ENCODE data around the gene MLC1. TPM values are rescaled to one million over a fixed set of nuclear protein-coding genes. Genes with fewer than 3 reads are reported as not detected.
"Not testable (repeated sequence)": the region's sequence is repeated elsewhere in the genome, so short reads cannot be mapped to it uniquely, and the experiment has no call there.

MLC1 gene
- polyA plus RNA-seq, 10 donors, result 0.39 to 1.4 (median 0.78) TPM

- no peak for DNase-seq
Measured at GRCh38 chr22:50104141-50104544, 18.9 kb upstream of the MLC1 start.

DNA sequence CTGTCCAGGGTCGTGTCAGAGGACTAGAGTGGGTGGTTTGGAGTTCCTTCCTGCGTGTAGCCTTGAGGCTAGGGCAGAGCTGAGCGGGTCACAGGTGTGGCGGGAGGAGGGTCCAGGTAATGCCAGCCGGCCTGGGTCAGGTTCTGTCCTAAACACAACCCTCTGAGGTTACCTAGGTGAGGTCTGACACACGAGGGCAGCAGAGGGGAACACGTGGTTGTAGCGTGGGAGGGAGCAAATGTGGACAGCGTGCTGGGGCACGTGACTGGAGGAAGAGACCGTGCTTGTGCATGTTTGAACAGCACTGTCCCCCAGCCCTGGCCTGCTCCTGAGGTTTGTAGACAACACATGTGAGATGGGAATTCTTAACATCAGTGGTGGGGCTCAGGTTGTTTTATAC, 17.7 kb upstream of the MLC1 start:
- DNase-seq, result no peak

DNA sequence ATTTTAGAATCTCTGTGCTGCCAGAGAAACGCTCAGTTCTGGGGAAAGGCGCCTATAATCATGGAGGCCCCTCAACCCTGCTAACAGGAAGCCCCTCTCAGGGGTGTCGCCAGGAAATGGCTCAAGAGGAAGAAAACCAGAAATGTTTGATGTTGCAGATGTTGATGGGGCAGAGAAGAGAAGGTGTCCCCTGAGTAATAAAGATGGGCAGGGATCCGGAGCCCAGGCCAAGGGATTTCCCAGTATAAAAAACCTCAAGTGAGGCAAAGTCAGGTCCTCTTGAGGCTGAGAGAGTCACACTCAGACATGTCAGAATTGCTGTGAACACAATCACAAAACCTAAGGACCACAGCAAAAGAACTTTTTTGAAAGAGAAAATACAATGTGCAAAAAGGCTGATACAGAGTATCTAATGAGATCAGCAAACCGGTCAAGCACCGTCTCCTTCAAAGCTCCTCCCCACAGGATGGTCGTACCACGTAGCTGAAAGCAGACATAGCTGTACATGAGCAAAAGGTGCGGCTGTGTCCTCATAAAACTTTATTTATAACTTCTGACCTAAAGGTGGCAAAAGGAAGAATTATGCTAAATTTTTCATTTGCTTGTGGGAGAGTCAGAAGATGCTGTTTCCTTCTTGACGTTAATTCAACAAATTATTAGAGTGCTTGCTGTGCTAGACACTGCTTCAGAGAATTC, 16.8 kb upstream of the MLC1 start:
- DNase-seq, result no peak

- DNase-seq, result no peak
Measured at GRCh38 chr22:50098052-50098451, 12.8 kb upstream of the MLC1 start.

- no peak for DNase-seq
Measured at GRCh38 chr22:50092342-50092741, 7.1 kb upstream of the MLC1 start.

- no peak for DNase-seq
Measured at GRCh38 chr22:50091092-50091768, 6.0 kb upstream of the MLC1 start.

- DNase-seq, result no peak
Measured at GRCh38 chr22:50090412-50090714, 5.1 kb upstream of the MLC1 start.

- DNase-seq, result peak in 2 of 3 donors; percentile 28 to 33
Measured at GRCh38 chr22:50089682-50090411, 4.6 kb upstream of the MLC1 start, which contains the start of gene MOV10L1. MOV10L1 (plus strand) TSS chr22:50090006; CDS start chr22:50090089, 83 bp downstream.

- DNase-seq, result no peak
Measured at GRCh38 chr22:50089231-50089630, 4.0 kb upstream of the MLC1 start.

- no peak for DNase-seq
Measured at GRCh38 chr22:50088096-50088495, 2.9 kb upstream of the MLC1 start.

DNA sequence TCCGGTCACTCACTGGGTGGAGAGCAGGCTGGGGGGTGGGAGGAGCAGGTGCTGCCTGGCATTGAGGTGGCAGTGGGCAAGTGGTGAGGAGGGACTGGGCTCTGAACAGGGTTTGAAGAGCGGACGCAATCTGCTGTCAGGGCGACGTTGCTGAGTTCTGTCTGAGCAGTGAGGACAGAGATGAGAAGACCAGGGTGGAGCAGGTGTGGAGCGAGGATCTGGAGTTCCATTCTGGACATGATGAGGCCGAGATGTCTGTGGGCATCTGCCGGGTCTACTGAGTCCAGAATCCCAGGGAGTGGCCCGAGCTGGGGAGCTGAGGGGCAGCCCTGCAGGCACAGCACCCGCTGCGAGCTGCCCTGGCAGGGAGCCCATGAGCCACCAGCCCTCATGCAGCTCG, 2.4 kb upstream of the MLC1 start:
- no peak for DNase-seq

DNA sequence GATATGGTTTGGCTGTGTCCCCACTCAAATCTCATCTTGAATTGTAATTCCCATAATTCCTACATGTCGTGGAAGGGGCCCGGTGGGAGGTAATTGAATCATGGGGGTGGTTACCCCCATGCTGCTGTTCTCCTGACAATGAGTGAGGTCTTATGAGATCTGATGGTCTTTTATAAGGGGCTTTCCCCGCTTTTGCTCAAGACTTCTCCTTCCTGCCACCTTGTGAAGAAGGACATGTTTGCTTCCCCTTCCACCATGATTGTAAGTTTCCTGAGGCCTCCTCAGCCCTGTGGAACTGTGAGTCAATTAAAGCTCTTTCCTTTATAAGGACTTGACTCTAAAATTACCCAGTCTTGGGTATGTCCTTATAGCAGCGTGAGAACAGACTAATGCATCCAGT, 1.7 kb upstream of the MLC1 start:
- not testable (repeated sequence) for DNase-seq

GRCh38 chr22:50086526-50086925, 1.3 kb upstream of the MLC1 start:
- DNase-seq, result no peak

- no peak for DNase-seq
Measured at GRCh38 chr22:50084614-50085021, 608 bp downstream of the MLC1 start.

- no peak for DNase-seq
Measured at GRCh38 chr22:50084080-50084477, 1.1 kb downstream of the MLC1 start.

- no peak for DNase-seq
Measured at GRCh38 chr22:50083462-50084079, 1.7 kb downstream of the MLC1 start.

- no peak for DNase-seq
Measured at GRCh38 chr22:50082961-50083461, 2.2 kb downstream of the MLC1 start.

DNA sequence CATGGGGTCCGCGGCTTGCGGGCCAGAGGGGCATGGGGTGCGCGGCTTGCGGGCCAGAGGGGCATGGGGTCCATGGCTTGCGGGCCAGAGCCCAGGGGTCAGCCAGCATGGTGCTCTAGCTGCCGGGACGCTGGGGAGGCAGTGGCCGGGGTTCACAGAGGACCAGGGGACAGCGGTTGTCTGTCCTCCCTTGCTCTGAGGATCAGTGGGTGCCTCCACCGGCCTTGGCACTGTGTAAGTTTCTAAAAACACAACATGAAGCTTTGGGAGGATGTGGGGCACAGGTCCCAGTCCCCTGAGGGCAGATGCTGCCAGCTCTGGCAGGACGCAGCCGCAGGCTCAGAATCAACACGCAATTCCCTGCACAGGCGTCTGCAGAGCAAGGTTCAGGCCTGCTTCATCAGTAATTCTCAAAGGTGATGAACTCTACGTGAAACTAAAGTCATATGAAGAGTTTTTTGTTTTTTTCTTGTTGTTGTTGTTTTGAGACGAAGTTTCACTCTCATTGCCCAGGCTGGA, 3.0 kb downstream of the MLC1 start:
- DNase-seq, result no peak

DNA sequence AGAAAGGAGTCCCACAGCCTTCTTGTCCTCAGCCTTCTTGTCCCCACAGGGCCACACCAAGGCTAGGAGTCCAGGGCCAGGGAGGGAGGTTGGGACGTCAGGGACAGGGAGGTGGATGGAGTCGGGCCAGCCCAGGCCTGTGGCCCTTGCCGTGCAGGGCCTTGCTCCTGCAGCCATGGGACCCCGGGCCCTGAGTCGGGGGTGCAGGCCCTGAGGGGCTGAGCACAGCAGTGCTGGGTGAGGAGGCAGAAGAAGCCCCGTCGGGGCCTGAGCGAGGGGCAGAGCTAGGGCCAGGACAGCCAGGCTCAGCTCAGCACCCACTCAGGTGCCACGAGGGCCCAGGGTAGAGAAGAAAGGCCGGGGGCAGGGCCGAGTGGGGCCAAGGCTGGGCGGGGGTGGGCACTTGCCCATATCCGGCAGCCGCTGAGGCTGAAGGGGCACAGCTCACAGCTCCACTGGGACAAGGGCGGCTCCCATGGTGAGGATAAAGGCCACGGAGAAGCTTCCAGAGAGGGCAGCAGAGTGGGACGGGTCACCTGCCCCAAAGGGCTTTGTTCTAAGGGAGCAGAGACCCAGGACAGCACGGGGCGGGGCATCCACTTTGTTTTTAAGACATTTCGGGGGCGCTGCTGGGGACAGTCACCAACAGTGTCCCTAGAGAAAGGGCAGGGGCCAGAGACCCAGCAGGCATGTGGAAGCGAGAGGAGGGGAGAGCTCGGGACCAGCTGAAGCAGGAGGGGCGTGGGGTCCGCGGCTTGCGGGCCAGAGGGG, 3.6 kb downstream of the MLC1 start:
- no peak for DNase-seq

DNA sequence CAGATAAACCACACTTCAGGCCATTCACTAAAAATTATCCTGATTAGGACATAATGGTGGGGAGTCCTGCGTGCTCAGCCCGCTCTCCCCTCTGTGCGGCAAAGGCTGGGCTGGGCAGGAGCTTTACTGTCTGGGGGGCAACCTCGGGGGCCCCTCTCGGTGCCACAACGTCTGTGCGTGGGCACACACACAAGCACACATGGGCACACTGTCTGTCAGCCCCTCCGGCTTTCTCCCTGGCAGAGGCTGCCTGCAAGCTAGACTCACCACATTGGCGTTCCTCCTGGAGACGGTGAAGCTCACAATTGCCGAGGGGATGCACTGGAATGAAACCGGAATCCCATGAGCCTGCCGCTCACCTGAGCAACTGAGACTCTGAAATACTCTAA, 5.2 kb downstream of the MLC1 start:
- no peak for DNase-seq

- no peak for DNase-seq
Measured at GRCh38 chr22:50078761-50079160, 6.5 kb downstream of the MLC1 start.
